HG02678 (cell line): ENCODE data around the gene CDK2AP2.
"Not testable (repeated sequence)": the region's sequence is repeated elsewhere in the genome, so short reads cannot be mapped to it uniquely, and the experiment has no call there.

Experiments used
- ATAC-seq: cut with Tn5 transposase; IDR thresholded peaks from one replicate; pipeline ENCODE4 v1.9.1; 2021; ENCODE audit warnings: mild to moderate bottlenecking, moderate library complexity; ENCODE audit not compliant: unreplicated experiment

Gene CDK2AP2, protein sequence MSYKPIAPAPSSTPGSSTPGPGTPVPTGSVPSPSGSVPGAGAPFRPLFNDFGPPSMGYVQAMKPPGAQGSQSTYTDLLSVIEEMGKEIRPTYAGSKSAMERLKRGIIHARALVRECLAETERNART

DNA sequence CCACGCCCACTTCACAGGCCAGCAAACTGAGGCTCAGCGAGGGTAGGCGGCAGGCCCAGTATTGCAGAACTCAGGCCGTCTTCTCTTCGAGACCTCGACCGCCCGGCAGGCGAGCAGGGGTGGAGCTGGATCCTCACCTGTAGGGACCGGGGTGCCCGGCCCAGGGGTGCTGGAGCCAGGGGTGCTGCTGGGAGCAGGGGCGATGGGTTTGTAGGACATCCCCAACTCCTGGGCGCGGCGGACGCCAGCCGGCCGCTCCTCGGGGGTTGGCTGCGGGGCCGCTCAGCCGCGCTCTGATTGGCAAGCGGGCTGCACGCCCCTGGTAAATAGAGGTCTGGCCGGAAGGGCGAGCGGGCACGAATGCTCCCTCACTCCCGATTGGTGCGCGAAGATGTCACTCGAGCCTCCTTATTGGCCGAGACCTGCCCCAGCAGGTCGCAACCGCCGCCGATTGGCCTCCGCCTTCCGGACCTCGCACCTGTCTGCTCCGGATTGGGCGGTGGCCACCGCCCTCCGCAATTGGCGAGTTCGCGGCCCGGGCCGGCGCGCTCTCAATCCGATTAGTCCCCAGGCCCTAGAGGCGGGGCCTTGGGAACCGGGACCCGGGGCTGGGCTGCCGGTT lies at the start of gene CDK2AP2:
Gene CDK2AP2 (minus strand): TSS at position 299 of the 622 bp plus-strand sequence. CDS start 80 bp downstream, at position 219.
- peak; percentile 77 for ATAC-seq

DNA sequence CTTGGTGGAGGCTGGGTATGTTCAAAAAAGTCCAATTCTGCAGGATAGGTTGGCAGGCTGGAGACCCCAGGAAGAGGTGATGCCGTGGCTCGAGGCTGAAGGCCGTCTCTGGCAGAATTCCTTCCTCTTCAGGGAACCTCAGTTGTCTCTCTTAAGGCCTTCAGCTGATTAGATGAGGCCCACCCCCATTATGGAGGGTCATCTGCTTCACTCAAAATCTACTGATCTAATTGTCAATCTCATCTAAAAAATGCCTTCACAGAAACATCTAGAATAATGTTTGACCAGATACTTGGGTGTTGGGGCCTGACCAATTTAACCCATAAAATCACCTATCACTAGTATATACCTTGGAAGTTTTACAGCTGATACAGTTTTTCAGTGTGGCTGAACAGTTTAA lies 48.3 kb upstream of the CDK2AP2 start:
- ATAC-seq = no peak

DNA sequence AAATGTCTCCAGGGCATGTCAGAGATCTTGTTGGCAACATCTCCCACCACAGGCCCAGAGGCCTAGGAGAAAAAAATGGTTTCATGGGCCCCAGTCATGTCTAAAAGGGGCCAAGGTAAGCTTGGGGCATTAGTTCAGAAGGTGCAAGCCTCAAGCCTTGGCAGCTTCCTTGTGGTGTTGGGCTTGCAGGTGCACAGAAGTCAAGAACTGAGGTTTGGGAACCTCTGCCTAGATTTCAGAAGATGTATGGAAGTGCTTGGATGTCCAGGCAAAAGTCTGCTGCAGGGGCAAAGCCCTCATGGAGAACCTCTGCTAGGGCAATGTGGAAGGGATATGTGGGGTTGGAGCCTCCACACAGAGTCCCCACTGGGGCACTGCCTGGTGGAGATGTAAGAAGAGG lies 43.7 kb upstream of the CDK2AP2 start:
- ATAC-seq = not testable (repeated sequence)

DNA sequence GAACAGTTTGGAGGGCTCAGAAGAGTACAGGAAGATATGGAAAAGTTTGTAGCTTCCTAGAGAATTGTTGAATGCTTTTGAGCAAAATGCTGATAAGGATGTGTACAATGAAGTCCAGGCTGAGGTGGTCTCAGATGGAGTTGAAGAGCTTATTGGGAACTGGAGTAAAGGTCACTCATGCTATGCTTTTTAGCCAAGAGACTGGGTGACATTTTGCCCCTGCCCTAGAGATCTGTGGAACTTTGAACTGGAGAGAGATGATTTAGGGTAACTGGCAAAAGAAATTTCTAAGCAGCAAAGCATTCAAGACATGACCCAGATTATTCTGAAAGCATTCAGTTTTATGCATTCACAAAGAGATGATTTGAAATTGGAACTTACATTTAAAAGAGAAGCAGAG lies 43.2 kb upstream of the CDK2AP2 start:
- ATAC-seq = no peak

DNA sequence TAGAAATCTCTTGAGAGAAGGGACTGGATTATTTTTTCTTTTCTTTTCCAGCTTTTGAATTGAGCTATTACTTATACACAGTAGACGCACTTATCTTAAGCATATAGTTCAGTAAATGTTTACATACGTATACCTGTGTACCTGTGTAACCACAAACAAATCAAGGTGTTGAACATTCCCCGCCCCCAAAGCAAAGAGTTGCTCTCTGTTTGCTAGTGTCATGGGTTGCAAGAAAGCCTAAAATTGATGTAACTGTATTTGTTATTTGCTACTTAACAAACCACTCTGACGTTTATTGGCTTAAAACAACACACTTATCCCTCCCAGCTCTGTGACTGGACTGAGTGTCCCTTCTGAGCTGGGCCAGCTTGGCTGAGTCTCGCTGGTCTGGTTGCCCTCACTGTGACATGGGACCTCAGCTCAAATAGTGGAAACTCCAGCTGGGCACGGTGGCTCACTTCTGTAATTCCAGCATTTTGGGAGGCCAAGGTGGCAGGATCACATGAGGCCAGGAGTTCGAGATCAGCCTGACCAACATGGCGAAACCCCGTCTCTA lies 40.7 kb upstream of the CDK2AP2 start:
- no peak for ATAC-seq

DNA sequence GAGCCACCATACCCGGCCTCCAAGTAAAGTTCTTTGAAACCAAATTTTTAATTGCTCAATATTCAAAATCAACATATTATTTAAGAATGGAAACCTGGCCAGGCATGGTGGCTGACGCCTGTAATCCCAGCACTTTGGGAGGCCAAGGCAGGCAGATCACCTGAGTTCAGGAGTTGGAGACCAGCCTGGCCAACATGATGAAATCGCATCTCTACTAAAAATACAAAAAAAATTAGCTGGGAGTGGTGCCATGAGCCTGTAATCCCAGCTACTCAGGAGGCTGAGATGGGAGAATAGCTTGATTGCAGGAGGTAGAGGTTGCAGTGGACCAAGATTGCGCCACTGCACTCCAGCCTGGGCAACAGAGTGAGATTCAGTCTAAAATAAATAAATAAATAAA lies 40.1 kb upstream of the CDK2AP2 start:
- not testable (repeated sequence) for ATAC-seq

DNA sequence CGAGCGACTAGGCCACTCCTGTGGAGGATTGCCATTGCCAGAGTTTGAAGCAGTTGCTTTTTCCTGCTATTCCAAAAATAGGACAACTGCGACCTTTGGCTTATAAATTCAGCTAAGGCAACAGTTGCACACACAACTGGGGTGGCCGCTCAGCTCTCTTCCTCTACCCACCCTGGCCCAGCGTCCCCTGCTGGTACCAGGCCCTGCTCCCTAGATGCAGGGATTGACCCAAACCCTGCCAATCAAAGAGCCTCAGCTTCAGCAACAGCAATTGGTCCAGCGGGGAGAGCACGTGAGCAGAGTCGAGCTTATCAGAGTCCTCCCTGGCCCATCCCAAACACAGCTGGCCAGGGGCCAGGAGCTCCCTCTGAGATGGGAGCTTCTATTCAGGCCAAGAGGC lies 37.3 kb upstream of the CDK2AP2 start:
- no peak for ATAC-seq

DNA sequence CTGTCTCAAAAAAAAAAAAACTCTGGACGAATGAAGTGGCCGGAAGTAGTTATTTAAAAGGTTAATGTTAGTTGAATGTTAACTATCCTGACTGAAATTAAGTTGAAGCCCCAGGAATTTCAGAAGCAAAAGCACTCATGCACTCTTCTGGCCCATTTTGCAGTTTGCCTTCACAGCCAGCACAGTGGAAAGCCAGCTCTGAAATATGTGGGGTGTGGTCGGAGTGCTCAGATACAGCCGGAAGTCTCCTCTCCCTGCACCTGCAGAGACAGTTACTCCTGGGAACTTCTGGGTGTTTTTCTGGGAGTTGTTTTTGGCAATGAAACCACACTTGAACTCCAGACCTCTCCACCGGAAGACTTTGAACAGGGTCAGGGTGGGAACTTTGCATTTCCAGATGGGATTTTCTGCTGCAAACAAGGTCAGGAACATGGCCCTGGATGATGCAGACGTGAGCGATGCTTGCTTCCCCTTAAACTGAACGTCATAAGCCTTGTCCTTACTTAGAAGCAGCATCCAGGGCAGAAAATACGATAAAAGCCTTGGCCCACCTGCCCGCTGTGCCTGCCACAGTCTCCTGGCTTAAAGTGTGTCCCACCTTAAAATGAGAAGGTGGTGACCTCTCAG lies 36.8 kb upstream of the CDK2AP2 start:
- no peak for ATAC-seq

DNA sequence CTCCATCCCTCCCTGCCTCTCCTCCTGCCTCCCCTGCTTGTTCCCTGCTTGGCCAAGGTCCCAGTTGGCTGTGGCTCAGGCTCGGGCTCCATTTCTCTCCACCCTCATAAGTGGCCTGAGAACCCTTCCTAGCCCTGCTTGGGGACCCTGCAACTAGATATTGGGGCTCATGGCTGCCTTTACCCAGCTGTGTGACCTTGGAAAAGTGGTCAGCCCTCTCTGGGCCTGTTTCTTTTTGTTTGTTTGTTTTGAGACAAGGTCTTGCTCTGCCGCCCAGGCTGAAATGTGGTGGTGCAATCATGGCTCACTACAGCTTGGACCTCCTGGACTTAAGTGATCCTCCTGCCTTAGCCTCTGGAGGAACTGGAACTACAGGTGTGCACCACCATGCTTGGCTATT lies 35.6 kb upstream of the CDK2AP2 start:
- ATAC-seq = no peak

DNA sequence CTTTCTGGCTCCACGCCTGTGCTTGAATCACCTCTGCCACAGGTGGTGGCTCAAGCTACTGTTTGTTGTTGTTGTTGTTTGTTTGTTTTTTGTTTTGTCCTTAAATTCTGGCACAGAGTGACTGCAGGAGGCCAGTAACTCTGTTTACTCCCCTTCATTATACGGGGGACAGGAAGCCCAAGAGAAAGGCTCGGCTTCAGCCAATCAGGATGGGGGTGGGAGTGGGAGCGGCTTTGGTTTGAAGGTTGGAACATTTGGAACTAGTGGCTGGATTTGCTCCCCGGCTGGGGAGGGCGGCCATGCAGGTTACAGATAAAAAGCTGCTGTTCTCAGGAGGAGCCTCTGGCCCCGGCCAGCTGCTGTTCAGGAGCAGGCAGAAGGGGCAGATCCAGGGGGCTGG lies 35.0 kb upstream of the CDK2AP2 start:
- ATAC-seq = no peak

DNA sequence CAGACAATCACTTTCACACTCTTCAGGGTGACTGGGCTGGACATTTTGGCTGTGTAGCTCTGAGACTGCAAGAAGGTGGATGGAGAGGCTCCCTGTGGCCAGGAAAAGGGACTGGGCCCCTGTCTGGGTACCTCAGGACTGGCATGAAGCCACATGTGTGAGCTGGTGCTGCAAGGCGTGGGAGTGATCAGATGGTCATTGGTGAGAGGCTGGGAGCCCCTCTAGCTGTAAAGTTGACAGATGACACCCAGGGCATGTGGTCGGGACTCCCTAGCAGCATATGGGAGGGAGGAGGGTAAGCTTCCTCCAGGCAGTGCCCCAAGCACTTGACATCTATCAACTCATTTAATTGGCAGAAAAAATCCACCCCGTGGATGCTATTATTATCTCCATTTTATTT lies 34.2 kb upstream of the CDK2AP2 start:
- ATAC-seq = no peak

DNA sequence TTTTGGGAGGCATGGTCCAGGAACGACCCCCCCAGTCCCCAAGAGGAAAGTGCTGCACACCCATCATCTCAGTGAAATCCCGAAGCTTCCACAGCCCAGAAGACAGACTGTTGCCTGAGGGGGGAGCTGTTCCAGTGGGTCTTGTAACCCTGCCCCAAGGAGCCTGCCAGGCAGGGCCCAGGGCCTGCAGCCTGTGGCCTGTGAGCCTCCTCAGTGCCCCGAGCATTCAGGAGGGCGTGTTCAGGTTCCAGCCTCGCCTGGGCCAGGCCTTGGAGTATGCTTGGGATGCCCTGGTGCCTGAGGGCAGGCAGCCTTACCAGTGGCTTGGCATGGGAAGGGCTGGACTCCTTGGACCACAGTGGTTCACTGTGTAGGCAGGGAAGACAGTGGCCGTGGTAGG lies 33.2 kb upstream of the CDK2AP2 start:
- ATAC-seq = no peak

DNA sequence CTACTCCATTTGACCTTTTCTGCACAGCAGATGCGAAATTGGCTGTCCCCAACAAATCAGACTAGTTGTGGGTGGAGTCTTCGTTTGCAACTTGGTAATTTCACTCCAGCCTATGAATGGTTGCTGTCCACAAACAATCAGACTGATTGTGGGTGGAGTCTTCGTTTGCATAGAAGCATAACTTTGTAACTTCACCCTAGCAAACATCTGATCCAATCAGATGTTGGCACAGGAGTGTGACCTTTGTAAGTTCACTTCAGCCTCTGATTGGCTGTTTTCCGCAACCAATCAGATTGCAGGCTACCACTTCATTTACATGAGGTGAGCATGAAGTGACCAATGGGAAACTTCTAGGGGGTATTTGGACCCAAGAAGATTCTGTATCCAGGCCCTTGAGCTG lies 31.6 kb upstream of the CDK2AP2 start:
- ATAC-seq = no peak

DNA sequence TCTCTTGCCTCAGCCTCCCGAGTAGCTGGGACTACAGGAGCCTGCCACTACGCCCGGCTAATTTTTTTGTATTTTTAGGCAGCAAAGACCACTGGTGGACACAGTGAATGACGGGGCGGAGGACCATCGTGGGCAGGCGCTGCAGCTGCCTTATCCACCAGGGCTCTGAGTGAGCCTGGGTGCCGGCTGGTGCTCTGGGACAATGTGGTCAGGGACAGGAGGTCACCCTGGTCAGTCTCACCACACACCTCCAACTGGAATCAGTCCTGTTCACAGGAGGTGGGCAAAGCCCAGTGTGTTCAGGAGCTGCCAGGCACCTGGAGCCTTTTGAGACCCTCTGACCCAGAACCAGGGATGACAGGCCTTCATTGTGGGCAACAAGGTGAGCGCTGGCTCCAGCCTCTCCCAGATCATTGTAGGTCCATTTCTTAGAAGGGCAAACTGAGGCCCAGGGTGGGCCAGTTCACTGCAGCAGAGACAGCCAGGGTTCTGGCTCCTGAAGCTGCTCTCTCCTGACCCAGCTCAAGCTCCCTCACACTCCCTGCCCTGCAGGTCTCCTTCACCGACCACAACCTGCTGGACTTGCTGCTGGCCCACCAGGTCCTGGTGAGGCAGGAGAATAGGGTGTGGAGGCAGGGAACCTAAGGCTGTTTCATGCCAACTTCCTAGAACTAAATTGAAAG lies 31.0 kb upstream of the CDK2AP2 start:
- no peak for ATAC-seq

DNA sequence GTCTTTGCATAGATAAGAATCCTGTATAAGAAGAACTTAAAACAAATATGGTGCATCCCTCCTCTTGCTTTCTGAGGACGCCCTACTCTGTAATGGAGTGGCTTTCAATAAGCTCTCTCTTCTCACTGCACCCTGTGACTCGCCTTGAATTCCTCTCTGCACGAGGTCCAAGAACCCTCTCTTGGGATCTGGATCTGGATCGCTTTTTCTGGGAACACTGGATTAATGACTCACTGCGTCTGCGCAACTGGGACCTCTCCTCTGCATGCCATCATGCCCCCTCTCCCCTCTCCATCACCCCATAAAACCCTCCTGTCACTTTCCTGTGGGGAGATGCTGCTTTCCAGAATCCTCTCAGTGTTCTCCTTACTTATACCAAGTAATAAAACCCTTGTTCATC lies 30.3 kb upstream of the CDK2AP2 start:
- ATAC-seq = no peak

DNA sequence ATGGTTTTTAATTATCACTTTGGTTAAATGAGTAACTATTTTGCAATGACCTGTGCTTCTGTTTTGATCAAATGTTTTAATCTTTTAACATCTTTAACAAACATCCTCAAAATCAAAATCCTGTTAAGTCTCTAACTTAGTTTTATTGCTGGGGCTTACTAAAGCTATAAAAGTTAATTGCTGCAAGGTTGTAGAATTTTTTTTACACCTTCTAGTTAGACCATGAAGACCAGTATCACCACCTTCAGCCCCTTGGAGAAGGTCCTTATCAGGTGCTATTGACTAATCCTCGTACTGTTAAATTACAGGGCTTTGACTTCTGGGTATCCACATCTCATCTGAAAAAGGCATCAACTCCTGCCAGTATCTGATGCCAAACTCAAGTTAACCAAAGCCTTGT lies 27.6 kb upstream of the CDK2AP2 start:
- no peak for ATAC-seq

DNA sequence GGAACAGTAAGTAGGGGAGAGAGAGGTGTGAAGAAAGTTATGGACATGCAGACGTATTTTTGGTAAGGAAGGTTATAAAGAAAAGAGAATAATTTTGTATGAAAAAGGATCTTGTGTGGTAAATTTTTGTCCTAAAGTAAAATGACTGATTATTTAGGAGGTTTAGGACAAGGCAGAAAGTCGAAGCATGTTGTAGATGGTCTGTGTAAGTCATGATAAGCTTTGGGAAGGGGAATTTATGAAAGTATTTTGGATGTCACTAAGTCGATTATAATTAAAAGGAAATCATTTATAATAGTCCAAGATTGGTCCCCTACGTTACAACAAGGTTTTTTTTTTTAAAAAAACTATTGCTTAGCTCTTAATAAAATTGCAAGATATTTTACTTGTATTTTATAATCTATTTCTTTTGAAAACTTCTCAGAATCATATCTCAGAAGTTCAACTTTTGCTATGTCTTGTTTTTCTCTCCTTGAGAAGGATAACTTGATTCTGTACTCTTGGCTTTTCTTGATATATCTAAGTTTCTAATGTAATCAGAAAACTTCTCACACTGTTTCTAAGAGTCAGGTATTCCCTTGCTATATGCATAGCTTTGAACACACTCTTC lies 26.2 kb upstream of the CDK2AP2 start:
- ATAC-seq = no peak

DNA sequence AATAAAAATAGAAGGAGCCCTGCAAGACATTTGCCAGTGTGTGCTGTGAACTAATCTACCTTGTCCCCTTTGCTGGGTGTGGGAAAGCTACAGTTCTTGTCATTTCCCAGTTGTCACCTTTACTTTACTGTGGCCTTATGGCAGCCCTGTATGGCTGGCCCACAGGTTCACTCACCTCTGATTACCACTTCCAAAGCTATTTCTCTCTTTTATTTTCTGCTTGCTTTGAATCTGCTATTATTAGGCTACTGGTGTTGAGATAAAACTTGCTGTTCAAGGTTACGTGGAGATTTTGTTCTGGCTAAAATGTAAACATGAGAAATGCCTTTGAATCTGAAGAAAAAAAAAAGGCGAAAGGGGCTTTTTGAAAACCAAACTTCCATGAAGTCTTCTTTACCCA lies 24.9 kb upstream of the CDK2AP2 start:
- ATAC-seq = no peak

DNA sequence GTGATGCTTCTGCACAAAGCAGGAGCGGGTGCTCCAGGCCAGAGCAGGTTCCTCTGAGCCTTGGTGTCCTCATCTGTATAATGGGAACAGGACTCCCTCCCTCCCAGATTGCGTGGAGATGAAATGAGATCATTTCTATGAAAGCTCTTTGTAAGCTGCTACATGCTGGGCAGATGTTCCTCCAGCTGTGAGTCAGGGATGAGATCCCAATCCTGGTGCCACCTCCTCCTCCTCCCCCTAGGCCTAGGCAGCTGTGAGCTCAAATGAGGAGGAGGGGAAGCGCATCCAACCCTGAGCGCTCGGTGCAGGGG lies 22.3 kb upstream of the CDK2AP2 start:
- ATAC-seq = no peak

DNA sequence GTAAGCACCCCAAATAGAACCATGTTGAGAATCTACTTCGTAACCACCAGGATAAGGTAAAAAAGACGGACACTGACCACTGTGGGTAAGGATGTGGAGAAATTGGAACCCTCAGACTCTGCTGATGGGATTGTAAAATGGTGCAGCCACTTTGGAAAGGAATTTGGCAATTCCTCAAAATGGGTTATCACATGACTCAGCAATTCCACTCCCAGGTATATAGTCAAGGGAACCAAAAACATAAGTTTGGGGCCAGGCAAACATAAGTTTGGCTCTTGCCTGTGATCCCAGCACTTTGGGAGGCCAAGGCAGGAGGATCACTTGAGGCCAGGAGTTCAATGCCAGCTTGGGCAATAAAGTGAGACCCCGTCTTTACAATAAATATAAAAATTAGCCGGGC lies 20.4 kb upstream of the CDK2AP2 start:
- no peak for ATAC-seq

DNA sequence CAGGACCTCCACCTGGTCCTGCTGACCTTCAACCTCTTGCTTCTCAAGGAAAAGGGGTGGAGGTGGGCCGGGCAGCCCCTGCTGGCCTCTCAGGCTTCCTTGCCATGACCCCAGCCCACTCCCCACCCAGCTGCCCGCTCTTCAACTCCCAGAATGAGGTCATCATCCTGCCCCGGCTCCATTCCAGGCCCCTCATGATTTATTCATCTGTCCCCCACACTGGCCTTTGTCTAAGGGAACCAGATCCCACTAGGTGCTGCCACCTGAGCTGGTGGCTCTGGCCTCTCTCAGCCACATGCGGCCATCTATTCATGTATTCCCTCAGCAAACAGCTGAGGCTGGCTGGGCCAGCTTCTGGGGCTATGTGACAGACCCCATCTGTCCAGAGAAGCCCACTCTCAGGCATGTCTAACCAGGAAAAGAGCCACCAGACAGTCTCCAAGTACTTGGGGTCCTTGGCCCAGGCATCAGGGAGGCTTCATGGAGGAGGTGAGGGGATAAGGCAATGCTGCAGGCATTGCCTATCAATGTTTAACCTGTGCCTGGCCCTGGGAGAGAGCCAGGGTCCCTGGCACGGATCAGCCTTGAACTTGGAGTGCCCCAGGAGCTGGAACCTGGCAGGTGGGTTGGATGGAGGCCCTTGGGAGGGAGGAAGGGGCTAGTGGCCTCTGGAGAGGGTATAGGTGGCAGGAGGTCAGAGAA lies 17.5 kb upstream of the CDK2AP2 start:
- ATAC-seq = no peak
